ENCODE results near the gene MYH7B. TPM values are rescaled to one million over a fixed set of nuclear protein-coding genes. Genes with fewer than 3 reads are reported as not detected.

The MYH7B gene
- total and polyA plus RNA-seq, 2 donors (not counting 3 experiments of a cell fraction or from before 2014, with no cell fraction given), result 0.03 TPM; not detected in 1

DNA sequence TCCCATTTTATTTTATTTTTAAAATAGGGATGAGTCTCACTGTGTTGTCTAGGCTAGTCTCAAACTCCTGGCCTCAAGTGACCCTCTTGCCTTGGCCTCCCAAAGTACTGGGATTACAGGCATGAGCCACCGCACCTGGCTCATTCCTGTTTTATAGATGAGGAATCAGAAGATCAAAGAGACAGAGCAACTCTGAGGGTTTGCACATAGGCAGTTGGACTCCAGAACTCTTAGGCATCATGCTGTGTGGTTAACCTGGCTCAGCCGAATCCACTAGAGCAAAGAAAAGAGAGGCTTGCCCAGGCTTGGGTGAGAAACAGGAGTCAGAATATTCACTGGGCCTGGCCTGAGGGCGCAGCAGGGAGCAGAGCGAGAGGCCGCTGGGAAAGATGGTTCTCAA lies 9.4 kb downstream of the MYH7B start:
- Histone ChIP-seq H3K4me2 (ENCODE audit: insufficient read depth, low read length) (no peak overlapping the region), H3K9ac (replicated peaks; ENCODE audit: extremely low read depth, insufficient read depth, low read length) (no peak overlapping the region), H3K4me3 (replicated peaks in 1 of 3; ENCODE audit: insufficient read depth in 1 of 3, low read depth in 1 of 3, low read length in 3 of 3) (no peak overlapping the region), H2AFZ (ENCODE audit: low read depth, low read length) (no peak overlapping the region), H3K36me3 (ENCODE audit: control insufficient read depth in 2 of 2, extremely low read depth in 1 of 2, insufficient read depth in 2 of 2, low read length in 2 of 2) (no peaks in the 10 kb centered on the region), H3K4me1 (ENCODE audit: control insufficient read depth, extremely low read depth, insufficient read depth, low read length) (no peaks in the 10 kb centered on the region), H3K9me1 (replicated peaks; ENCODE audit: control insufficient read depth, extremely low read depth, insufficient read depth, low read length) (no peaks in the 10 kb centered on the region), H3K27me3 (ENCODE audit: control insufficient read depth in 2 of 2, insufficient read depth in 2 of 2, low read length in 2 of 2) (no peaks in the 10 kb centered on the region), H3K79me2 (ENCODE audit: control insufficient read depth, insufficient read depth, low read length) (no peaks in the 10 kb centered on the region), H4K20me1 (replicated peaks; ENCODE audit: control insufficient read depth, extremely low read depth, insufficient read depth, low read length) (no peaks in the 10 kb centered on the region), H3K9me3 (replicated peaks; ENCODE audit: control insufficient read depth, insufficient read depth, low read length) (no peaks in the 10 kb centered on the region), H3K27ac (ENCODE audit: insufficient read depth, low read depth, low read length) (no peak overlapping the region)
- POLR2A ChIA-PET, result no interaction called here
- DNase-seq (ENCODE audit: low read depth, low spot score) (no peak), FAIRE-seq (no peak)
- no peak for TF ChIP-seq GATA2 (IDR thresholded peaks at IDR 0.05; ENCODE audit: insufficient read depth, insufficient read length, low read depth, low read length)
- TF ChIP-seq JUN (IDR thresholded peaks at IDR 0.05; ENCODE audit: borderline replicate concordance, insufficient read depth, insufficient read length, low read depth), result no peak
- no peak for TF ChIP-seq EZH2 (IDR thresholded peaks at IDR 0.05; ENCODE audit: borderline replicate concordance, low read depth, low read length, severe bottlenecking)
- no peak for TF ChIP-seq FOS (IDR thresholded peaks at IDR 0.05; ENCODE audit: borderline replicate concordance, insufficient read depth, low read length)
- TF ChIP-seq MYC (IDR thresholded peaks at IDR 0.05; ENCODE audit: low read depth, low read length), result no peak
- TF ChIP-seq, protein P1, sequence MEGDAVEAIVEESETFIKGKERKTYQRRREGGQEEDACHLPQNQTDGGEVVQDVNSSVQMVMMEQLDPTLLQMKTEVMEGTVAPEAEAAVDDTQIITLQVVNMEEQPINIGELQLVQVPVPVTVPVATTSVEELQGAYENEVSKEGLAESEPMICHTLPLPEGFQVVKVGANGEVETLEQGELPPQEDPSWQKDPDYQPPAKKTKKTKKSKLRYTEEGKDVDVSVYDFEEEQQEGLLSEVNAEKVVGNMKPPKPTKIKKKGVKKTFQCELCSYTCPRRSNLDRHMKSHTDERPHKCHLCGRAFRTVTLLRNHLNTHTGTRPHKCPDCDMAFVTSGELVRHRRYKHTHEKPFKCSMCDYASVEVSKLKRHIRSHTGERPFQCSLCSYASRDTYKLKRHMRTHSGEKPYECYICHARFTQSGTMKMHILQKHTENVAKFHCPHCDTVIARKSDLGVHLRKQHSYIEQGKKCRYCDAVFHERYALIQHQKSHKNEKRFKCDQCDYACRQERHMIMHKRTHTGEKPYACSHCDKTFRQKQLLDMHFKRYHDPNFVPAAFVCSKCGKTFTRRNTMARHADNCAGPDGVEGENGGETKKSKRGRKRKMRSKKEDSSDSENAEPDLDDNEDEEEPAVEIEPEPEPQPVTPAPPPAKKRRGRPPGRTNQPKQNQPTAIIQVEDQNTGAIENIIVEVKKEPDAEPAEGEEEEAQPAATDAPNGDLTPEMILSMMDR (IDR thresholded peaks at IDR 0.05; ENCODE audit: extremely low read depth in 1 of 2, insufficient read depth in 1 of 2, low read depth in 1 of 2, low read length in 2 of 2), result no peak
- TF ChIP-seq POLR2A (IDR thresholded peaks at IDR 0.05; ENCODE audit: low read depth, low read length), result no peak
- TF ChIP-seq, protein P2, sequence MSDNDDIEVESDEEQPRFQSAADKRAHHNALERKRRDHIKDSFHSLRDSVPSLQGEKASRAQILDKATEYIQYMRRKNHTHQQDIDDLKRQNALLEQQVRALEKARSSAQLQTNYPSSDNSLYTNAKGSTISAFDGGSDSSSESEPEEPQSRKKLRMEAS (IDR thresholded peaks at IDR 0.05; ENCODE audit: insufficient read depth, insufficient read length), result no peak
- no peak for TF ChIP-seq POLR2AphosphoS5 (IDR thresholded peaks at IDR 0.05; ENCODE audit: insufficient read depth, low read depth, low read length)
- no TSS peak for BruUV-seq (replicated peaks)
- dilution Hi-C loops (cut with MboI; ENCODE audit: extremely low pct_ligation_motif_present, low sequenced_read_pairs) (no loop called here), intact Hi-C loops (cut with micrococcal nuclease) (no loop called here)
- CTCF ChIA-PET, result no interaction called here
